SK-N-SH treated with all-trans-retinoic acid at 6 μM for 48 hours (cell line): ENCODE results near the gene TBXT.

Experiments
- ARNTL ChIP-seq: fragments of 450-650 bp; formaldehyde crosslinking; IDR thresholded peaks from 2 replicates; pipeline ENCODE4 v1.5.0; 2020; ENCODE audit warnings: low read depth, mild to moderate bottlenecking, moderate library complexity, borderline replicate concordance
- CSDC2 ChIP-seq: fragments of 250-450 bp; sonication (Bioruptor Pico); IDR thresholded peaks from 2 replicates; pipeline ENCODE4 v1.5.0; 2020; ENCODE audit warnings: mild to moderate bottlenecking, moderate library complexity
- PATZ1 ChIP-seq: fragments of 250-450 bp; sonication (Bioruptor Pico); IDR thresholded peaks from 2 replicates; pipeline ENCODE4 v1.8.0; 2020; ENCODE audit warnings: mild to moderate bottlenecking, moderate library complexity, borderline replicate concordance
- RARB ChIP-seq: fragments of 250-450 bp; sonication (Bioruptor Pico); IDR thresholded peaks from 2 replicates; pipeline ENCODE4 v1.8.0; 2021; ENCODE audit warnings: mild to moderate bottlenecking, moderate library complexity
- SNAI2 ChIP-seq: fragments of 250-450 bp; sonication (Bioruptor Pico); IDR thresholded peaks from 2 replicates; pipeline ENCODE4 v1.5.0; 2020; ENCODE audit warnings: mild to moderate bottlenecking, moderate library complexity
- TOX ChIP-seq: fragments of 250-450 bp; sonication (Bioruptor Pico); IDR thresholded peaks from 2 replicates; pipeline ENCODE4 v1.8.0; 2021; ENCODE audit warnings: mild to moderate bottlenecking, moderate library complexity, borderline replicate concordance
- ZC3H10 ChIP-seq: fragments of 250-450 bp; sonication (Bioruptor Pico); IDR thresholded peaks from 2 replicates; pipeline ENCODE4 v1.5.1; 2021; ENCODE audit warnings: mild to moderate bottlenecking, moderate library complexity
- ZNF565 ChIP-seq: fragments of 450-650 bp; formaldehyde crosslinking; conservative IDR thresholded peaks from 2 replicates; pipeline ENCODE4 v1.5.0; 2020; ENCODE audit warnings: low read depth, mild to moderate bottlenecking, moderate library complexity
- ZNF70 ChIP-seq: fragments of 450-650 bp; formaldehyde crosslinking; IDR thresholded peaks from 2 replicates; pipeline ENCODE4 v1.5.0; 2020; ENCODE audit warnings: mild to moderate bottlenecking, moderate library complexity
- TF ChIP-seq, protein P1 (sequence below): fragments of 250-450 bp; sonication (Bioruptor Pico); IDR thresholded peaks from 2 replicates; pipeline ENCODE4 v1.5.1; 2020; ENCODE audit warnings: low read depth, mild to moderate bottlenecking, moderate library complexity

- TF ChIP-seq, protein P1, sequence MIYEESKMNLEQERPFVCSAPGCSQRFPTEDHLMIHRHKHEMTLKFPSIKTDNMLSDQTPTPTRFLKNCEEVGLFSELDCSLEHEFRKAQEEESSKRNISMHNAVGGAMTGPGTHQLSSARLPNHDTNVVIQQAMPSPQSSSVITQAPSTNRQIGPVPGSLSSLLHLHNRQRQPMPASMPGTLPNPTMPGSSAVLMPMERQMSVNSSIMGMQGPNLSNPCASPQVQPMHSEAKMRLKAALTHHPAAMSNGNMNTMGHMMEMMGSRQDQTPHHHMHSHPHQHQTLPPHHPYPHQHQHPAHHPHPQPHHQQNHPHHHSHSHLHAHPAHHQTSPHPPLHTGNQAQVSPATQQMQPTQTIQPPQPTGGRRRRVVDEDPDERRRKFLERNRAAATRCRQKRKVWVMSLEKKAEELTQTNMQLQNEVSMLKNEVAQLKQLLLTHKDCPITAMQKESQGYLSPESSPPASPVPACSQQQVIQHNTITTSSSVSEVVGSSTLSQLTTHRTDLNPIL (CRISPR knock-in tag) = no peak
- TF ChIP-seq ZNF70 (CRISPR knock-in tag) (no peak), RARB (CRISPR knock-in tag) (no peak), PATZ1 (no peak), ZC3H10 (CRISPR knock-in tag) (no peak), ARNTL (CRISPR knock-in tag) (no peak), TOX (no peak), ZNF565 (CRISPR knock-in tag) (no peak), CSDC2 (CRISPR knock-in tag) (no peak), SNAI2 (CRISPR knock-in tag) (no peak)
Measured at GRCh38 chr6:166127624-166128472, 39.8 kb downstream of the TBXT start.
